GF-D8 (cell line): ENCODE data around the gene ZNF384.

Experiments used
- DNase-seq: peaks from one replicate; lab custom pipeline; 2025; lab: John Stamatoyannopoulos, UW

ZNF384 gene

DNA sequence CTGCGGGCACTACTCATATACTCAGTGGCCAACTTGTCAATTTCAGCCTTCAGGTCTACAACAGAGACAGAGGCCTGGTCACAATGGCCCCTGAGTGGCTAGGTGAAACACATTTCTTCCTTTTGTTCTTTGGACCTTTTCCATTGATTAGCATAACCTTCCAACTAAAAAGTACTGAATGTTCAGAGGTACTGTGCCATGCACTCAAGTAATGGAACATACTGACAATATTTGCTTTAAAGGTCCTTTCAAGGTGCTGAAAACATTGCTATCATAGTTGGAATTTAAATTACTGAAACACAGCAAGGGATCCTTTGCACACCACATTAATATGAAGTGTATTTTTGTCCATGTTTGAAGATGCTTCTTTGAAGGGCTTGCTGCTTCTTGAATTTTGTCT is 35.8 kb downstream of the ZNF384 start:
- no peak for DNase-seq

DNA sequence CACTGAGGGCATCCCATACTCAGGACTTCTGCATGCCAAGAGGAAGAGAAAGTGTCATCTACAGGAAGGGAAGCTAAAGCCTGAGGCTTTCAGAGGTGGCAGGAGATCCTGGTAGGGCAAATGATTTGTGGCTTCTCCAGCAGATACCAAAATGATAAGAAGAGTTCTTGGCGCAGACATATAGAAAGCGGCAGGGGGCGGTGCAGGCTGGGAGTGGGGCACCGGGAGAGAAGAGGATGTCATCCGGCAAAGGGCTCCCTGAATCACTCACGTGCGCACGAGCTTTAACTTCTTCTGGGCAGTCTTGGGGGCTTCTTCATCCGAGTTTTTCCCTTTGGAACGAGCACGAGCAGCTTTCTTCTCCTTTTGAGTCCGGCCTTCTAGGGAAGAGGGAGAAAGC is 36.8 kb downstream of the ZNF384 start:
- DNase-seq, result no peak

DNA sequence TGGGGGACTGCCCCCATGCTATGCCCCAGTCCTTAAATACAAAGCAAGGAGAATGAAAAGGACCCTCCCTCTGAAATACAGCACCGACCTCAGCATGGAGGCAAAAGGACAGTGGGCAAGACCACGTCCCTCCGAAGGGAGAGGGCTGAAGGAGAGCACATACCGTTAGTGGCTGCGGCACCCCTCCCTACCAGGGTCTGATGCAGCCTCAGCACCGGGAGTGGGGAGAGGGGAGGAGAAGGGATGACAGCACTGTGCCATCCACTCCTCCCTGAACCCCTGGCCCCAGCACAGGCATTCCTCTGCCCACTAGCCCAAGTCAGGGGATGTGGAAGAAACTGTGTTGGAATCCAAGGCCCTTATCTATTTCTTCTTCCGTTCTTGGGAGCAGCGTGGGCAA is 38.3 kb downstream of the ZNF384 start:
- DNase-seq, result no peak

DNA sequence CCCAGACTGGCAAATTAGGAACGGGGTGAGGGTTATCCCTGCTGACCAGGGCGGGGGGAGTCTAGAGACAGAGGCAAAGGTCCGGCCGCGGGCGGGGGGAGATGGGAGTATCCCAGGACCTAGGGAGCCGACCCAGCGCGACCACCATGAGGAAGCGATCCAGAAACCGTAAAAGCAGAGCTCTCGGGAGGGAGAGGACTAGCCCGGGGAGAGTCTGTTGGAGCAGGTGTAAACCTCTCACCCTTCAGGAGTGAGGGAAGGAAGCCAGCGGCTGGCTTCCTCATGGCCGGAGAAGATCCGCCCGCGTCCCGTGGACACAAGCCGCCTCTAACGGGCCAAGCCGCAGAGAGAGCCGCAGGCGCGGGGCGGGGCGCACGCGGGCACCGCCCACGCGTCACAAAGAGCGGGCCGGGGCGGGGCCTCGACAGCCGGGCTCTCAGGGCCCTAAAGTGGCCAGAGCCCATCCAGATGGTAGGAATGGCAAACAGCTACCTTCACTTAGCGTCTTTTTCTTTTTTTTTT is 42.0 kb downstream of the ZNF384 start, which contains the start of gene ACRBP:
TSS of gene ACRBP (minus strand) at position 350 of the 522 bp plus-strand sequence. CDS start at position 284, 66 bp downstream.
- no peak for DNase-seq

DNA sequence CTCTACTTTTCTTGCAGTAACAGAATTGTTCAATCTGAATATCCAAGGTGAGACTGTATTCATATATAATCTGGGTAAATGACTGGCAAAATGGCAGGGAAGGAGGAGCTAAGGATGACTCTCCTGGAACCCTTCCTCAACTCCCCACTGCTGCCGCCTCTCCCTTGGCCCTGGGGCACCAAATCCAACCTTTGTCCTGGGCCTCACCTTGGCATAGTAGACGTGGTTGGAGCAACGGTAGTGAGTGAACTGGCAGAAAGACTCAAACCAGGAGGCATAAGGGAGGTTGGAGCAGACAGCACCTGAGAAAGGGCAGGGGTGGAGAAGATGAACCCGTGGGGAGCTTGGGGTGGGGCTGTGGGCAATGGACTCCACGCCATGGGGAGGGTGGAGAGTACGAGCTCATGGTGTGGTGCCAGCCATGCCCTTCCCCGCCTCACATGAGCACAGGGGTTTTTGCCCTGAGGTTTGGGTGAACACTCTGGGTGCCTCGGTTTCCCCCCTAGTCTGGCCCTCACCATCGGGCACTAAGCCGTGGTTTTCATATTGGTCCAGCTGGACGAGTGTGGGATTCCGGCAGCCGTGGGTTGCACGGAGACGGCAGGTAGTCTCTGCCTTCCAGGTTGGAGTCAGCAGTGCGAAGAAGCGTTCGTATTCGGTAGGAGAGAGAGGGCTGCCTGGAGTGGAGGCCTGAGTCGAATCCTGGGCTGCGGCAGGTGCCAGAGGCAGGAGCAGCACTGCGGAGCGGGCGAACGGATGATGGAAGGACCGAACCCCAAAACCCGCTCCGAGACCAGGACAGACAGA is 42.7 kb downstream of the ZNF384 start:
- no peak for DNase-seq

DNA sequence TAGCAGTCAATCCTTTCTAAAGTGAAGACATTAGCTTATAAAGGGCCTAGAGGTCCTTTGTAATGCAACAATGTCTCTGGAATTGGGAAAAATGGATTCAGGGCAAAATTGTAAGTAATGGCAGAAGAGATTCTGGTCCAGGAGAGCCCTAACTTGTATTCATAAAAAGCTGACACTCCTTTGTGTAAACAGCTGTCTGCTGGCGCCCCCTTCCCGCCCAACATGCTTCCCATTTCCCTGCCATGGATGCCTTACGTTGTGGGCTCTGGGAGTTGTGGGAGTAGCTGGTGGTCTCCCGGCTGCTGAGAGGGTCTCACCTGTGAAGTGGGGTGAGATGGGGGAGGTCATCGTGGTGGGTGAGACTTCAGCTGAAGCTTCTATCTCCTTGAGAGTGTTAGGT is 44.3 kb downstream of the ZNF384 start:
- DNase-seq, result no peak

DNA sequence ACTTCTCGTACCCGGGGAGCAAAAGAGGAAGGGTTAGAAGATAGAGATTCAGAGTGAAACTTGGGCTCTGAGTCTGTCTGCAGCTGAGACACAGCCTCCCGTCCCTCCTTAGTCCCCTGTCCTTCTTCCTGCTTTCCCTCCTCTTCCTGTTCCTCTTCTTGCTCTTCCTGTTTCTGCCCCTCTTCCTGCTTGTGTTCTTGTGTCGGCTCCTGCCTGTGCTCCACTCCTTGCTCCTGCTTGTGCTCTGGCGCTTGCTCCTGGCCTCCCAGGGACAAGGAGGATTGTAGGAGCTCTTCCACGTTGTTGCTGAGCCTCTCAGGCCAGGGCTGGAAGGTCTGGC is 44.9 kb downstream of the ZNF384 start:
- peak; percentile 41 for DNase-seq

DNA sequence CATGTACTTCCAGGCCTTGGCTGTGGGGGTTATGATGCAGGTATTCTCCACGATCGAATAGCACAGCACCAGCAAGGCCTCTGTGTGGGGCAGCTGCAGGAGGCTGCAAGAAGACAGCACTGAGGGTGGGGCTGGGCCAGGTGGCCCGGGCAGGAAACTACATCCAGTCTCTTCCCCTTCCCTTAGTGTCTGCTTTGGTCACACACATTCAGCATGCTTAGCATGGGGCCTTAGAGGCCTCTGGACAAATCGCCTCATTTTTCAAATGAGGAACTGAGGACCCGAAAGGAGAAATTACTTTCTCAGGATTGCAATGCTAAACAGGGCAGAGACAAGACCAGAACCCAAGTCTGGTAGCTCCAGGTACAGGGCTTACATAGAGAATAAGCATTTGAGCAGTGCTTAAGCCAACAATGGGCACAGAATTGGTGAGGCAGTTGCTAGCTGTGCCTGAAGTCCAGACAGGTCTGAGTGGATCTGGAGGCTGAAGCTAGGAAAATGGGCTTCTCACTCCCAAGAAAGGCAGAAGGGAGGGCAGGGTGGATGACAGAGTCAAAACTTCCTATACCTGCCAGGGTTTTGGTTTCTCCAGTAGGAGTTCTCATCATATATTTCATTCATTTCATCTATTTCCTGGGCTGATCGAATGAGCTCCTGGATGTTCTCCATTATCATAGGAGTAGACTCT is 45.5 kb downstream of the ZNF384 start:
- no peak for DNase-seq

DNA sequence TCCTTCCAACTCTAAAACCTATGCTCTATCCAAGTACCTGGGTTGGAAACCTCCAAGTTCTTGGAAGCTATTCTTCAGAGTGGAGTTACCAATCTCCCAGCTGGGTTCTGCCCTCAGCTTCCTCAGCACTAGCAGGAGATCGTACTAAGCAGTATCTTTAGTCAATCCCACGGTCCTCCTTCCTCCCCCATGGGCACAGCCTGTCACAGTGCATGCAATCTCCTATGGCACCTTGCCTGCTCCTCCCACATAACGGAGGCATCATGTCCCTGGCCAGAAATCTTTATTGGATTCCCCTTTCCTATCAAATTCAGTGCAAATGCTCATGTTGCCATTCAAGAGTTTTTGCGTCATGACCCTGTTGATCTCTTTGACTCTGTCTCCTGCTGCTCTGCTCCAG is 48.0 kb downstream of the ZNF384 start:
- no peak for DNase-seq

DNA sequence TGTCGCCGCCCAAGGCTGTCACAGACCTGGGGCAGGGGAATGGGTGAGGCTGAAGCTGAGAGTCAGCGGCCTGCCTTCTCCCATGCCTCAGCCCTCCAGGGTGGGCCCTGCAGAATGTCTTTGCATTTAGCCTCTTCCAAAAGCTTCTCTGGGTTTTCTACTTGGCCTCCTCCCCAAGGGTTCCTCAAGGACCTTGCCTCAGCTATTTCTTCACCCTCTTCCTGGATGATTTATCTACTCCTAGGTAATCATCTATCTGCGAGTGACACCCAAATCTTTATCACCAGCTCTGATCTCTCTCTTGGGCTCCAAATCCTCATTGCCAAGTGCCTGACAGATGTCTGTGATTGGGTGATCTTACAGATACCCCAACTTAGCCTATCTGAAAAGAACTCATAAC is 48.7 kb downstream of the ZNF384 start:
- DNase-seq, result no peak

DNA sequence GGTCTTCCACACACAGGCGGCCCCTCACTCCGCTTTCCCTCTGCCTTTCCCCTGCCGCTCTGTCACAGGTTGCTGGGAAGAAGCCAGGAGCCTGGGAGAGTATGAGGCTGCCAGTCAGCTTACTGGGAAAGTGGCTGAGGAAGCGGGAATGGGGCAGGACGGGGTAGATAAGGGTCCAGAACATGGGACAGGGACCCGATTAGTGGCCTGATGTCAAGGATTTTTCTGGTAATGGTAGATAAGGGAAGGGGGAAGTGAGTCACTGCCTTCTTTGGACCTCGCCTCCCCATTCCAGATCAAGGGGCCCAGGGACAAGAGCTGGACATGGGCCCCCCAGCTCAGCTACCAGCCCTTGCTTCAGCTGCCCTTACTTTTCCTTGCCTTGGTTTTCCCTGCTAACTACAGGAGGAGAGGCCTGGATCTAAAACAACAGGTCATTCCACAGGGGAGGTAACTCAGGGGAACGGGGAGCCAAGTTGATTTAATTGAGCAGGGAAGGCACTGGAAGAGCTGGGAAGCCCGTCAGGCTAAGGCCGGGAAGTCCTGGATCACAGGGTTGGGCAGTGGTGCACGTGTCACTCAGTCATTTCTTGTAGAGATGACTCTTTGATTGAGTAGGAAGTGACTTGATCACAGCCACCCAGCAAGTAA is 49.9 kb downstream of the ZNF384 start:
- DNase-seq, result no peak

DNA sequence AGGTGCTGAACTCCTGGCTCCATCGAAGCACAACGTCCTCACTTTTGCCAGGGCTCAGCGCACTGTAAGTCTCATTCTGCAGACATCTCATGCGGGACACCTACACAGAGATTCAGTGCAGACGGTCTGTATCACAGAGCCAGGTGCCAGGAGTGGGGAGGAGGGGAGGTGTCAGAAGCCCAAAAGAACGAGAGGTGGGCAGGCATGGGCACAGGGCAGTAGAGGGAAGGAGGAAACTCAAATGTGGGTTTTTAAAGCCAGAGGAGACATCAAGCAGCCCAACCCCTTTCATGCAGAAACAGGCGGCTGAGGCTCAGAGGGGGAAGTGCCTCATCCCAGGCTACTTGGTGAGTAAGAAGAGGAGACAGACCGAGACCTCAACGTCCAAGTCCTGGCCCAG is 50.9 kb downstream of the ZNF384 start:
- DNase-seq, result no peak

DNA sequence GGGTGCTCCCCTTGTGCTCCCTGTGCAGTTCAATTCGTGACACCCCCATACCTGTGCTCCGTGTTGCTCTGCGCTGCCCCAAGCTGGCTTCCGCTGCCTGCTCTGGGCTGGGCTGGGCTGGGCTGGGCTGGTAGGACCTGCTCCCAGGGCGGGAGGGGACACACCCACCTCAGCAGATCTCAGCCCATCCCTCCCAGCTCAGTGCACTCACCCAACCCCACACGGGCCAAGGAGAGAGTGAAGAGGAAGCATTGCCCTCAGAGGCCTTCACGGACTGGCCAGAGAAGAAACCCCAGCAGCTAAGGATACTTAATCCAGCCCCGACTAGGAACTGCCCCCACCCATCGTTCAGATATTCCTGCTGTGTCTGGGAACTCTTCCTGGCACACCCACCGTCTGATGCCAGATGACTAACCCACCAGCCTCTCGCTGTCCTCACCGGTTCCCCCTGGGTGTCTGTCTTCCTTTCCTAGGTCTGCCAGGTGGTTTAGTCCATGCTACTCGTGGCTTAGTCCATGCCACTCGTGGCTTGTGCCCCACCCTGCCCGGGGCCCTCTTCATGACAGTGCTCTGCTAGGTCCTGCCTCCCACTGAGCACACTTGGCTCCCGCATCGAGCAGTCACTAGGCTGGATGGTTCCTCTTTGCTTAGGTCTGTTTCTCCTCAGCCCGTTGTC is 53.2 kb downstream of the ZNF384 start, which contains the start of gene LPAR5:
TSS of gene LPAR5 (minus strand) at position 104 of the 676 bp plus-strand sequence. CDS start 14,711 bp downstream, outside the sequence.
- DNase-seq, result peak; percentile 38

DNA sequence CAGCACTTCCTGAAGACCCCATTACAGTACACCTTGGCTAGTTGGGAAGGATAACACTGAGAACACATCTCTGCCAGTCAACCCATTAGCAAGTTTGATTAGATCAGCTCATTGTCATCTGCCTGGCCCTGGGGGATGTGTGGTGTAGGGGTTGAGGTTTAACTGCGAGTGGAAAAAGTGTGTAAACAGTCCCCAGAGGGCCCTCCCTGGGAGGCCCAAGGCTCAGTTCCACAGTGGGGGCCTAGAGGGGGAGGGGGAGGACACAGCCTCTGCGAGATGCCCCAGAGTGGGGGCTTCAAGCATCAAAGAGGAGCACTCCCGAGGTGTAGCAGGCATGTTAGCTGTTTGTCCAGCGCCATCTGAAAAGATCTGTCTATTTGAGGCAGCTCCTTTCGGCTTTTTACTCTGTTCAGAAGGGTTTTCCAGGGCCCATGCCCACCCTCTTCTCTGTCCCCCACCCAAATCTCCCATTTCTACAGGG is 53.8 kb downstream of the ZNF384 start:
- peak; percentile 53 for DNase-seq

DNA sequence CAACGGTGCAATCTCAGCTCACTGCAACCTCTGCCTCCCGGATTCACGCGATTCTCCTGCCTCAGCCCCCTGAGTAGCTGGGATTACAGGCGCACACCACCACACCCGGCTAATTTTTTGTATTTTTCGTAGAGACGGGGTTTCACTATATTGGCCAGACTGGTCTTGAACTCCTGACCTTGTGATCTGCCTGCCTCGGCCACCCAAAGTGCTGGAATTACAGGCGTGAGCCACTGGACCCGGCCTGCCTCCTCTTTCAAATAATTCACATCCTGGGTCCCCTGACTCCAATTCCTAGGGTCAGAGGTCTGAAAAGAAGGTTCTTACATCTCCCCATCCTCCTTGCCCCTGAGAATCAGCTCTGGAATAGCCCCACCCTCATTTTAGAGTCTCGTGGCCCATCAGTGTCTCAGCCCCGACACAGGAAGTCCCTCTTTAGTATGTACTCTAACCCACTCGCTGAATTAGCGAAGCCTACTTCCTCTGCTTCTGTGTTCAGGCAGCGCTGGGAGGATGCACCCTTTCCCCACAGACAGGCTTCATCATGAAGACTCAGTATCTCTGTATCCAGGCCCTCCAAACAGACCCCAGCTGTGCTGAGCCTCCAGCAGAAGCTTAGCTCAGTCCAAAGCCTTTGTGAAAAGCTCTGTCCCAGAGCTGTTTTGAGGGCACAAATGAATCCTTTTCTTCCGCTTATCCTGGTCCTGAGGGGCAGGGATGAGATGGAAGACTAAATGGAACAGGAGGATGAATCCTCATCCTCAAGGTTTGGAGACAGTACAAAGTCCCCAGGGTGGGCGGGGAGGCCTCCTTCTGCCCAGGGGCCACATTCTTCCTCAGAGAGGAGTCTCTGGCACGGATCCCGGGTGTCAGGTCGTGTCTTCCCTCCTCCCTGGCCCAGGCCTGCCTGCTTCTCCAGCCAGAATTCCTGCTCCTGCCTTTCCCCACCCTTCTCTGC is 56.9 kb downstream of the ZNF384 start:
- no peak for DNase-seq

DNA sequence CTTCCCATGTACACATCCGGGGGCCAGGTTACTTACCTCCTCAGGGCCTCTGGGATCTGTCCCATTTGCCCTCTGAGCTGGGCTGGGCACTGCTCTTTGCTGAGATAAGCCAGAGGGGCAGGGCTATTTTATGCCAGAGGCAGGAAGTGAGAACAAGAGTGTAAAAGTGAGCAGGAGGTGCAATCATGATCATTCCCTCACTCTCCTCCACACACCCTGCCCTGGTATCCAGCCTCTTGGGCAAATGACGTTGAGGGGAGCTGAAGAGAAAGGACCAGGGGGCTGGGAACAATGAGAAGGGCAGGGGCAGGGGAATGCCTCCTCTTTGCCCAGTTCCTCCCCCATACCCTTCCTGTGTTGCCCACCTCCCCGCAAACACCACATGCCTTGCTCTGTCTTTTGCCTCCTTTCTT is 57.6 kb downstream of the ZNF384 start:
- DNase-seq, result no peak

DNA sequence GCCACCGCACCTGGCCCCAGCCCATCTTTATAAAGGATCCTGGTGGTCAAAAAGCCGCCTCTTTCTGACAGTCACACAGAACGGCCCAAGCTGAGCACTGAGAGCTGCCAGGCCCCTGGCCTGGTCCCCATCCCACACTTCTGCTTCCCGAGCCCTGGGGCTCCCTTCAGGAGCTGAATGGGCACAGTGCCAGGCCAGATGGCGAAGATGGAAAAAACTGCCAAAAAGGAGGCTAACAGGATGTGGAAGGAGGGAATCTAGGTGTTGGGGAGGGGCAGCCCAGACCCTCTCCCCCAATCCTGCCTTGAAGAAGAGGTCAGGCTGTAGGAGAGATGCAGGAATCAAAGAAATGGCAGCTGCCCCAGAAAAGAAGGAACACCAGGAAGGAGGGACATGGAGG is 58.4 kb downstream of the ZNF384 start:
- DNase-seq, result no peak

DNA sequence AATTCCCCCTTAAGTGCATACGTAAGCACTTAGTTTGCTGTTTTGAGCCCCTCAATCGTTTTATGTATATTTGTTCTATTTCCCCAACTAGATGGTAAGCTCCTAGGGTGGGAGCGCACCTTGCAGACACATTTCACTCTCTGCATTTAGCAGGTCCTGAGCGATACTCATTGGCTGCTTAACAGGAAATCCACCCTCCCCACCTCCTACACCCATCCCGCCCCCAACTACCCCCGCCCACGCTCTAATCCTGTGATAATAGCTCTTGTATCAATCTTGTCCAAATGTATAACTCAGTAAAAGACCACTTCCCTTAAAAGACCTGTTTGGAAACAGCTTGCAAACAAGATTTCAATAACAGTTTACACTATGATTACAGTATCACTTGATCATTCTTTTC is 61.6 kb downstream of the ZNF384 start:
- no peak for DNase-seq

DNA sequence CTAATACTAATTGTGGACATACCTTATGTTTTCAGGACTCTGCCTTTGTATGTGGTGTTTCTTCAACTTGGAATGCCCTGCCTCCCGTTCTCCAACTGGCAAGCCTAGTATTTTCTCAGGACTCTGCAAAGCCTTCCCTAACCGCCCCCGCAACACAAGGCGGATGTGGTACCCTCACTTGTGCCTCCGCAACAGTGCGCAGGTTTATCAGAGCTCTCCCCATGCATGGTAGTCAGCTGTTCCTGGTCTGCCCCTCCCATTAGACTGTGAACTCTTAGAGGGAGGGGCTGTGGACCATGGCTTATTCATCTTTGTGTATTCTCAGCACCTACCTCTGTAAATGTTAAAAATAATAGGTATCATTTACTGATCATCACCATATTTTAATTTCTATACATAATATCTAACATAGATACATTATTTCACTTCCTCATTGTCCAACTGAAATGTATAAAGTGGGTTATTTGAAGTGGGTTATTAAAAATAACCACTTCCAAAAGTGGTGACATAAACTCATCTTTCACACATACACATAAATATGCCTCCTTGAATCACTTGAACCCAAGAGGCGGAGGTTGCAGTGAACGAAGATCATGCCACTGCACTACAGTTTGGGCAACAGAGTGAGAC is 62.4 kb downstream of the ZNF384 start:
- DNase-seq, result no peak

DNA sequence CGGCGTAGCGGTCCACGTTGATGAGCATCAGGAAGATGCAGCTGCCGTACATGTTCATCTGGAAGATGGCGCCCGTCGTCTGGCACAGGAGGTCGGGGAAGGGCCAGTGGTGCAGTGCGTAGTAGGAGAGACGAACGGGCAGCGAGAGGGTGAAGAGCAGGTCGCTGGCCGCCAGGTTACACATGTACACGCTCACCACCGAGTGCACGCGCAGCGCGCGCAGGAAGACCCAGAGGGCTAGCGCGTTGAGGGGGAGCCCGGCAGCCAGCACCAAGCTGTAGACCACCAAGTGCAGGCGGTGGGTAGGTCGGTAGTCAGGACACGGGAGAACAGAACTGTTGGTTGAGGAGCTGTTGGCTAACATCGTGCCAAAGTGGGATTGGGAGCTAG is 68.3 kb downstream of the ZNF384 start:
- DNase-seq, result no peak
